ENCODE results near the gene NCOA3. TPM values are rescaled to one million over a fixed set of nuclear protein-coding genes. Genes with fewer than 3 reads are reported as not detected.

The NCOA3 gene
- total and polyA plus RNA-seq, 2 of the 8 experiments (the other 6 are each of a cell fraction or from before 2014, with no cell fraction given) = 7.9 to 24.7 TPM

GRCh38 chr20:47540443-47541354 is 39.0 kb downstream of the NCOA3 start:
- Histone ChIP-seq H3K4me2 (ENCODE audit: insufficient read depth in 1 of 2, low read depth in 2 of 2, low read length in 2 of 2) (no peak overlapping the region), H2AK5ac (ENCODE audit: low read depth, low read length) (no peak overlapping the region), H3K27ac (ENCODE audit: low read depth, low read length) (no peak overlapping the region), H4K20me1 (replicated peaks in 1 of 2; ENCODE audit: control insufficient read depth in 1 of 2, insufficient read depth in 2 of 2, low read length in 2 of 2) (peaks cover 0 to 5% of the 10 kb centered on the region in 2 experiments), H3K9me3 (ENCODE audit: insufficient read depth in 2 of 2, low read depth in 1 of 2, low read length in 1 of 2) (no peaks in the 10 kb centered on the region), H3K18ac (ENCODE audit: extremely low read depth, low read length) (no peak overlapping the region), H2BK5ac (ENCODE audit: low read depth, low read length) (no peak overlapping the region), H3K23ac (ENCODE audit: insufficient read length) (no peak overlapping the region), H4K8ac (ENCODE audit: extremely low read depth, insufficient read depth, low read length) (no peak overlapping the region), H3K23me2 (ENCODE audit: low read depth, low read length) (no peaks in the 10 kb centered on the region), H3K4me3 (ENCODE audit: extremely low read depth in 1 of 4, insufficient read depth in 2 of 4, low read depth in 3 of 4, low read length in 4 of 4) (no peak overlapping the region), H3K79me1 (ENCODE audit: low read depth, low read length) (peaks cover 11% of the 10 kb centered on the region), H3K4ac (replicated peaks; ENCODE audit: insufficient read length, low read depth, low read length) (no peak overlapping the region), H2AFZ (ENCODE audit: low read length) (no peak overlapping the region), H2BK15ac (ENCODE audit: low read length) (no peak overlapping the region), H3K14ac (ENCODE audit: insufficient read length) (no peak overlapping the region), H3K27me3 (replicated peaks in 1 of 4; ENCODE audit: control insufficient read depth in 3 of 4, extremely low read depth in 1 of 4, insufficient read depth in 3 of 4, low read length in 3 of 4) (no peaks in the 10 kb centered on the region), H3K4me1 (replicated peaks in 1 of 4; ENCODE audit: control insufficient read depth in 3 of 4, insufficient read depth in 4 of 4, low read length in 3 of 4) (peaks cover 0 to 9% (median 1%) of the 10 kb centered on the region in 4 experiments; a peak in 5 of 7 replicates), H3K79me2 (ENCODE audit: control insufficient read depth in 1 of 2, insufficient read depth in 2 of 2, low read length in 2 of 2) (peaks cover 0 to 88% of the 10 kb centered on the region in 2 experiments; a peak in 2 of 4 replicates), H3K36me3 (ENCODE audit: control insufficient read depth in 2 of 4, insufficient read depth in 4 of 4, low read length in 3 of 4) (no peaks in the 10 kb centered on the region), H2BK120ac (replicated peaks; ENCODE audit: low read depth, low read length) (no peak overlapping the region), H4K5ac (ENCODE audit: insufficient read length, low read depth, low read length) (no peak overlapping the region), H2BK20ac (ENCODE audit: low read length) (no peak overlapping the region), H4K91ac (replicated peaks; ENCODE audit: insufficient read length, low read length) (no peak overlapping the region), H2BK12ac (ENCODE audit: low read depth, low read length) (no peak overlapping the region), H3K56ac (replicated peaks; ENCODE audit: insufficient read length, low read depth, low read length) (no peak overlapping the region), H3K9ac (replicated peaks in 1 of 4; ENCODE audit: extremely low read depth in 1 of 4, low read depth in 3 of 4, low read length in 3 of 4) (no peak overlapping the region)
- CTCF ChIA-PET (ENCODE audit: partially characterized antibody) = interaction anchor here (1.6 to 2.4 kb wide), 2 partner anchors 20 to 86 kb away, joined by 3 to 12 read pairs; no protein-coding TSS in a partner anchor
- WGBS, 2 experiments (ENCODE audit: extremely low coverage in 1 of 2, insufficient coverage in 1 of 2, insufficient read length in 1 of 2, insufficient replicate concordance in 2 of 2, low coverage in 1 of 2, low lambda C conversion rate in 2 of 2, missing lambda C conversion rate in 1 of 2) = 85% methylated on average over 5 of the region's 5 CpGs; no CpG with 5 or more reads in 1 of the 2 experiments
- FAIRE-seq = no peak
- no peak for DNase-seq (ENCODE audit: low read depth in 1 of 2, low spot score in 2 of 2)
- no peak for TF ChIP-seq YY1 (IDR thresholded peaks at IDR 0.05; ENCODE audit: low read depth, low read length)
- TF ChIP-seq BRCA1 (IDR thresholded peaks at IDR 0.05; ENCODE audit: low read depth, low read length) = no peak
- no peak for TF ChIP-seq TAF7 (optimal IDR thresholded peaks at IDR 0.05; ENCODE audit: borderline replicate concordance, low read depth, low read length)
- TF ChIP-seq SAP30 (IDR thresholded peaks at IDR 0.05; ENCODE audit: insufficient read depth, insufficient replicate concordance, low read length) = no peak
- TF ChIP-seq GTF2F1 (IDR thresholded peaks at IDR 0.05; ENCODE audit: borderline replicate concordance, low read depth, low read length) = no peak
- POLR2A ChIA-PET (ENCODE audit: partially characterized antibody) = interaction anchor here (0.7 to 1.2 kb wide), 3 partner anchors 9 to 19 kb away, joined by 3 to 7 read pairs (median 4); no protein-coding TSS in a partner anchor
